Activated T-cell treated with anti-CD3 and anti-CD28 coated beads, Interleukin-2, amount 50 U/mL, for 1 hour (primary cell): Measurements from ENCODE around the gene CDX2.

Source experiments
- DNase-seq: peaks from one replicate; pipeline ENCODE4 v3.0.0-alpha.2; 2020

The CDX2 gene

DNA sequence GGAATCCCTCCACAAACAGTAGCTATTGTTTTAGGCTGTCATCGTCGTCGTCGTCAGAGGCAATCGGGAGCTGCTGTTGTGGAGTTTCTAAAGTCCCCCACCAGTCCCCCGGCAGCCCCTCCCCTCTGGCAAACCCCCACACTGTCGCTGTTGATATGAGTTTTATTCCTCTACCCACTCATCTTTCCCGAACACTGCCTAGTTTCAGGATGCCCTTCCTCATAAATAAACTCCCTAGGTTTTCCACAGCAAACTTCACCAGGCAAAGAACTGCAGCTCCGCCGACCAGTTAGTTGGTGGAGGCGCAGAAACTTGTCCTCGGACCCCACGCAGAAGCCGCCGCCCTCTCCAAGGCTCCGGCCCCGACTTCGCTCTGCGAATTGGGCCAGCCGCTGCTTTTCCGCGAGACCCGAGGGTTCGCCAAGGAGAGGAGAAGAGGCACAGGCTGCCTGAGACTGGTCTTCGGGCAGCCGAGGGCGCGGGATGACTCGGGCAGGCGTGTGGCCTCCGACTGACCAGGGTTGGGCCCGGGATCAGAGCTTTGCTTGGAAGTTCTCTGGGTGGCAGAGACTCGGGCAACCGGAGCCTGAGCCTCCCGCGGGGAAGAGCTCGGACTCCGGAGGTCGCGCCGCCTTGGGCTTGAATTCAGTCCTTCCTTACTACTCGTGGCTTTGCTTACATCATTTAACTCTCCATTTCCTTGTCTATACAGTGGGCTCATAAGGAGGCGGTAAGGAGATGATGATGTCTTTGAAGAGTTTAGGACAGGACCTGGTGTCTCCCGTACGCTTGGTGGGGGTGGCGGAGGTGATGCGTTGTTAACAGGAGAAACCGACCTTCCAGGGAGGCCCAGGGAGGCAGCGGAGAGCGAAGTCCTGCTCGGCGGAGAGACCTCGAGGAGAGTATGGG, 41.4 kb downstream of the CDX2 start:
- DNase-seq: no peak

DNA sequence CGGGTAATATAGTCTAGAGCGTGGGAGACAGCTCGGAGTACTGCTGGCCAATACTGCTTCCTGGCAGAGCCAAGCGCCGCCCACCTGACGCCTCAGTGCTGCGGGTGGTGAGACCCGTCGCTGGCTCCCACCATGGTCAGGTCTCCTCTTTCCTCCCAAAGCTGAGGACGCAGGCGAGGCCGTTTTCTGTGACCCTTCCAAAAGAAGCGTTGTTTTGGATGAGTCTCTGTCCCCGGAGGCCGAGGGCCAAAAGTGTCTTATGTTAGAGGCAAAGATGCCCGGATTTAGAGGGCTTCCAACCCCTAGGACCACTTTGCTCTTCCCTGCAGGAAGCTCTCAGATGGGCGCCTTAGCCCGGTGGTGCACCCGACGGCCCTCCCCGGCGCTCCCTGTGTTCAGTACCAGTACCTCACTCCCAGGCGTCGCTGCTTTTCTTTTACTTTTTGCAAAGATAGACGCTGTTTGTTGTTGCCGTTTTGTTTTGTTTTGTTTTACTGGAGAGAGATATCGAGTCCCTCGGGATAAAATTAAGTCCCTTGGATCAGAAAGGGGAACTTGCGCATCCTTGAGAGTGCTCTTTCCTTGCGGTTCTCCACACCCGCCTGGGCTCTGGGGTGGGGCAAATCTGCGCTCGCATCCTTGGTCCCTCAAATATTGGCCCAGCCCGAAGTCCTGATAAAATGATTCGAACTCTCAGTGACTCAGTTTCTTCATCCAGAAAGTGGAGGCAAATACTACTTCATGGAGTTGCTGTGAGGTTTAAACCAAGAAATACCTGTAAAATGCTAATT, 42.3 kb downstream of the CDX2 start:
- no peak for DNase-seq

DNA sequence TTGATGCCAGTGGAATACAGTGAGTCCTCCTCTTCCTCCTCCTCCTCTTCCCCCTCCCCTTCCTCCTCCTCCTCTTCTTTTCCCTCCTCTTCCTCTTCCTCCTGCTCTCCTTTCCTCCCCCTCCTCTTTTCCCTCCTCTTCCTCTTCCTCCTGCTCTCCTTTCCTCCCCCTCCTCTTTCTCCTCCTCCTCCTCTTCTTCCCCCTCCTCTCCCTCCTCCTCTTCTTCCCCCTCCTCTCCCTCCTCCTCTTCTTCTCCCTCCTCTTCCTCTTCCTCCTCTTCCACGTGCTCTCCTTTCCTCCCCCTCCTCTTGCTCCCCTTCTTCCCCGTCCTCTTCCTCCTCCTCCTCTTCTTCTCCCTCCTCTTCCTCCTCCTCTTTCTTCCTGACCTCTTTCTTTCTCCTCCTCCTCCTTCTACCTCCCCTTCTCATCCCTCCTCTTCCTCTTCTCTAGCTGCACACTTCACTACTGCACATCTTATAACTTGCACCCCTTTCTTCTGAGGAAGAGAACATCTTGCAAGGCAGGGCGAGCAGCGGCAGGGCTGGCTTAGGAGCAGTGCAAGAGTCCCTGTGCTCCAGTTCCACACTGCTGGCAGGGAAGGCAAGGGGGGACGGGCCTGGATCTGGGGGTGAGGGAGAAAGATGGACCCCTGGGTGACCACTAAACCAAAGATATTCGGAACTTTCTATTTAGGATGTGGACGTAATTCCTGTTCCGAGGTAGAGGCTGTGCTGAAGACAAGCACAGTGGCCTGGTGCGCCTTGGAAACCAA, 43.7 kb downstream of the CDX2 start:
- no peak for DNase-seq

DNA sequence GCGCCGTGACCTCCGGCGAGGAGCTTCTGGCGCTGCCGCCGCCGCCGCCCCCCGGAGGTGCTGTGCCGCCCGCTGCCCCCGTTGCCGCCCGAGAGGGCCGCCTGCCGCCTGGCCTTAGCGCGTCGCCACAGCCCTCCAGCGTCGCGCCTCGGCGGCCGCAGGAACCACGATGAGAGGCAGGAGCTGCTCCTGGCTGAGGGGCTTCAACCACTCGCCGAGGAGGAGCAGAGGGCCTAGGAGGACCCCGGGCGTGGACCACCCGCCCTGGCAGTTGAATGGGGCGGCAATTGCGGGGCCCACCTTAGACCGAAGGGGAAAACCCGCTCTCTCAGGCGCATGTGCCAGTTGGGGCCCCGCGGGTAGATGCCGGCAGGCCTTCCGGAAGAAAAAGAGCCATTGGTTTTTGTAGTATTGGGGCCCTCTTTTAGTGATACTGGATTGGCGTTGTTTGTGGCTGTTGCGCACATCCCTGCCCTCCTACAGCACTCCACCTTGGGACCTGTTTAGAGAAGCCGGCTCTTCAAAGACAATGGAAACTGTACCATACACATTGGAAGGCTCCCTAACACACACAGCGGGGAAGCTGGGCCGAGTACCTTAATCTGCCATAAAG, 44.5 kb downstream of the CDX2 start:
- DNase-seq: no peak

DNA sequence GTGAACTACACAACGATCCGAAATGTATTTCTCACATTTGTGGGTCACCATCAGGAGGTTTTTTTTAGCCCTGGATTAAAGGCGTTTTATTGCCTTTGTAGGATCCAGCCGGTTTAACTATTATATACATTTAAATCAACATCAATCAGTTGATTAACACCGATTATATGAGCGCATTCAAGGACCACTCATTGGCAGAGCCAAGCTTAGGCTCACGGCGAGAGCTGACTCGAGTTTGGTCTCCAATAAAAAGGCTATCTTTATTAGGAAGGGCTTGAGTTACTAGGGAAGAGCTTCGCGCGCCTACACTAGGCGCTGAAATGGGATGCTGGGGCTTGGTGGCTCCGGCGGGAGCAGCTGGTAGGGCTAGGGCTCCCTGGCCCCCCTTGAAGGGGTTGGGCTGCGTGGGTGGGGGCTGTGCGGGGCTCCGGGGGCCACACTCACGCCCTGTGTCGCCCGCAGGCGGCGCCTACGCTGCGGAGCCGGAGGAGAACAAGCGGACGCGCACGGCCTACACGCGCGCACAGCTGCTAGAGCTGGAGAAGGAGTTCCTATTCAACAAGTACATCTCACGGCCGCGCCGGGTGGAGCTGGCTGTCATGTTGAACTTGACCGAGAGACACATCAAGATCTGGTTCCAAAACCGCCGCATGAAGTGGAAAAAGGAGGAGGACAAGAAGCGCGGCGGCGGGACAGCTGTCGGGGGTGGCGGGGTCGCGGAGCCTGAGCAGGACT, 45.2 kb downstream of the CDX2 start:
- DNase-seq: no peak

DNA sequence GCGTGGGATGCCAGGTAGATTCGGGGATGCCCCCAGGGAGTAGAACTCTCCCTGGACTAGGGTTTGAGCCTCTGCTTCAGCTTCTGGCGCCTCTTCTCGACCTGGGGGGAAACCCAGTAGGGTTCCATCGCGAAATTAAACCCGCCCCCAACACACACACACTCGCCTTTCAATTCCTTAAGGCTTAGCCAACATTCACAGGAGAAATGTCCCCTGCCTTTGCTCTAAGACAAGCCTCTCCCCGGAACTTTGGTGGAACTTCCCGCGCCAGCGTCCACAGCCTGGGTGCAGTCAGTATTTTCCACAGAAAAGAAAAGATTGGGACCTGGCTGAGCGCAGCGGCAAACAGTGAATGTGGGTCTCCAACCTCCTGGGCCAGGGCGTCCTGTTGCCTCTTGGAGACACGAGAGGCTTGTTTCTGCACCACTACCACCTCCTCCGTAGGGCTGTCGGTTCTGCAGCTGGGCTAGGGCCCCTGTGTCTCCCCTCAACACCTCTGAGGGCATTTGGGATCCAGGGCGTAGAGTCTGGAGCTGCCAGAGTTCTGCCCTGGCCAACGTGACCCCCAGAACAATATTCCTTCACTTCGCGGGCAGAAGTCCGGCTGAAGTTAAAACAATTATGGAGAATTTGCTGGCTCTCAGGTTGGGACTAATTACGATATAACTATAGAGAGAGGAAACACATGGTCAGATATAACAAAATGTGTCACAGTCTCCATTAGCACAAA, 46.1 kb downstream of the CDX2 start:
- DNase-seq: no peak

DNA sequence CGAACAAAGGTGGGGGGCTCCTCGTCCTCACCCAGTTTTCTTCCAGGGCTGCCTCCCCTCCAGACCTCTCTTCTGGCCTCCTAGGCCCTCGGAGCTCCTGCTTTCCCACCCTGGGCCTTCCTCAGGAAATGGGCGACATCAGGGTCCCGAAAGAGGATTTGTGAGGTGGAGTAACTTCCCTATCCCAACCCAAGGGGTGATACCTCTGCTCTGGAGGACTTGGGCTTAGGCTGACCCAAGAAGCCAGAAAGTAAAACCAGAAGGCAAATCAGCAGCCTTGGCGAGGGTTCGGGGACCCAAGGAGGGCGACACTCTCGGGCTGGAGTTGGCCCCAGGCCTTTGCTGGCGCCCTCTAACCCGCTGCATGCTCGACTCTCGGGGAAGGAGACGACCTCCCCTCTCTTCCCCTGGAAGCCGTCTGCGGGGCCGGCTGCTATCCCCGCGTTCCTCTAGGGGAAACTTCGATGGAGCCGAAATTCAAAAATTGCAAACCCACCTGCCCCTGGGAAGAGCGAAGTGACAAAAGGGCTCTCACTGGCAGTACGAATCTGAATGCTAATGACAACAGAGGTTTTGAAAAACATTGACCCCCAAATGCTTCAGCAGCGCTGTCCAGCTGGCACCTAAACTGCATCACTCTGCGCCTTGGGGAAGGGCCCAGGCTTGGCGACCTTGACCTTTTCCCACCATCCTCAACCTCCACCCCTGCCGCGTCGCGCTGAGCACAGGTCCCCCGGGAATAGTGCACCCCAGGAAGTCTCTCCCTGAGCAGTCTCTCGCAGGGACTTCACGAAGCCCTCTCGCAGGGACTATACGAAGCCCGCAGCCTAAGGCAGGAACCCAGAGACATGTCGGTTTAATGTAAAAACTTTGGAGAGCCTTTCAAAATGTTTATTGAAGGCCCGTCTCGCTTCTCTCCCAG, 46.9 kb downstream of the CDX2 start:
- DNase-seq: no peak

DNA sequence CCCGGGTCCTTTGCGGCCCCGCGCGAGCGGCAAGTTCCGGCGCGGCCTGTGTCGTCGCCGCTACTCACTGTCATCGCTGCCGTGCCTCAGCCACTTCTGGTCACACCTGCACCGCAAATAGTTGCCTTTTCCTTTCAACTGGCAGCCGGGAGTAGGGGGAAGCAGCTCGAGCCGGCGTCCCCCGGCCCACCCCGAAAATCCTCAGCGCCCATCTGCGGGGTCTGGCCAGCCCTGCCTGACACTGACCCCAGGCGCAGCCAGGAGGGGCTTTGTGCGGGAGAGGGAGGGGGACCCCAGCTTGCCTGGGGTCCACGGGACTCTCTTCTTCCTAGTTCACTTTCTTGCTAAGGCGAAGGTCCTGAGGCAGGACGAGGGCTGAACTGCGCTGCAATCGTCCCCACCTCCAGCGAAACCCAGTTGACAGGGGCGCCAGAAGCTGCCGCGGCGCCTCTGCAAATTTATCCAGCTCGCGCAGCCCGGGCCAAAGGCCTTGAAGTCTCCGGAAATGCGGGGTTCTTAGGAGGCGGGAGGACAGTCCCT, 47.6 kb downstream of the CDX2 start:
- no peak for DNase-seq

DNA sequence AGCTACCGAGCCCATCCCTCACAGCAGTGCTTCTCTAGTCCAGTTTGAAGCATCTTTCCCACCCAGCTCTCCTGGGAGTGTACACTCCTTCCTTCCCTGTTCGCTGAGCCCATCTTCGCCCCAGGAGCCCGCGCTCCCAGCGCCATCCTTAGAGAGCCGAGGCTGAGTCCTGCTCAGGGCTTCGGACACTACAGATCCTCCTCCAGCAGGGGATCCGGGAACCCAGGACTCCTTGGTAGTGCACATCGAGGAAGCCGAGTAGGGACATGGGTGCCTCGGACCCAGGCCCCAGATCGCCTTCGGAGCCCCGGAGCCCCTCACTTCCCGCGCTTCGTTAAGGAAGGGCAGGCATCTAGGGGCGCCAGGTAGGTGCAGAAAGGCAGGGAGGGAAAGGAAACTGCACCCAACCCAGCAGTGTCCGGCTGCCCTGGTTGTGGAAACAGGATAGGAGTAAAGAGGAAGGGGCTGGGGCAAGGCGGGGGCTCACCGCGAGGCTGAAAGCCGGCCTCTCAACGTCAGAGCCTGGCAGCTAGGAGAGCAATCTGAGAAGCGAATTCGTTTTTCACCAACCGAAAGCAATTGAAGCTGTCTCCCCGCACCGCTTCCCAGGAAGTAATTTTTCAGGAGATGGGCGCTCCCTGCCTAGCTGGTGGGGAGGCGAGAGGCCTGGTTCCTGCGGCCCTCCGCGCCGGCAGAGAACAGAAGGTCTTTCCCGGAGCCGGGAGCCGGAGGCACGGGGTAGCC, 48.3 kb downstream of the CDX2 start:
- DNase-seq: no peak

DNA sequence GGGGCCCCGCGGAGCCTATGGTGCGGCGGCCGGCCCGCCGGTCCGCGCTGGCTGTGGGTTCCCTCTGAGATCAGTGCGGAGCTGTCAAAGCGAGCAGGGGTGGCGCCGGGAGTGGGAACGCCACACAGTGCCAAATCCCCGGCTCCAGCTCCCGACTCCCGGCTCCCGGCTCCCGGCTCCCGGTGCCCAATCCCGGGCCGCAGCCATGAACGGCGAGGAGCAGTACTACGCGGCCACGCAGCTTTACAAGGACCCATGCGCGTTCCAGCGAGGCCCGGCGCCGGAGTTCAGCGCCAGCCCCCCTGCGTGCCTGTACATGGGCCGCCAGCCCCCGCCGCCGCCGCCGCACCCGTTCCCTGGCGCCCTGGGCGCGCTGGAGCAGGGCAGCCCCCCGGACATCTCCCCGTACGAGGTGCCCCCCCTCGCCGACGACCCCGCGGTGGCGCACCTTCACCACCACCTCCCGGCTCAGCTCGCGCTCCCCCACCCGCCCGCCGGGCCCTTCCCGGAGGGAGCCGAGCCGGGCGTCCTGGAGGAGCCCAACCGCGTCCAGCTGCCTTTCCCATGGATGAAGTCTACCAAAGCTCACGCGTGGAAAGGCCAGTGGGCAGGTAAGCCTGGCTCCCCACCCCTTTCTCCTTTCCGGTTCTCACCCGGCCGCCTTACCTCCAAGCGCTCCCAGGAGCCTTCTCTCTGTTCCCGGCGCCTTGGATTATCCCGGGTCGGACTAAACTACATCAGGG, 49.0 kb downstream of the CDX2 start, which contains the start of gene PDX1:
Gene PDX1 (plus strand): TSS at position 67 of the 743 bp plus-strand sequence. CDS start 139 bp downstream, at position 206.
- no peak for DNase-seq

DNA sequence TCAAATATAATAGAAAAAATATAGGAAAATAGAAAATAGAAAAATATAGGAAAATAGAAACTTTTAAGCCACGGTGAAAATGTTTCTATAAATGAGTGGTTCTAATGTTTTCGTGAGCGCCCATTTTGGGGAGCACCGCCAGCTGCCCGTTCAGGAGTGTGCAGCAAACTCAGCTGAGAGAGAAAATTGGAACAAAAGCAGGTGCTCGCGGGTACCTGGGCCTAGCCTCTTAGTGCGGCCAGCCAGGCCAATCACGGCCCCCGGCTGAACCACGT, 49.5 kb downstream of the CDX2 start:
- no peak for DNase-seq

DNA sequence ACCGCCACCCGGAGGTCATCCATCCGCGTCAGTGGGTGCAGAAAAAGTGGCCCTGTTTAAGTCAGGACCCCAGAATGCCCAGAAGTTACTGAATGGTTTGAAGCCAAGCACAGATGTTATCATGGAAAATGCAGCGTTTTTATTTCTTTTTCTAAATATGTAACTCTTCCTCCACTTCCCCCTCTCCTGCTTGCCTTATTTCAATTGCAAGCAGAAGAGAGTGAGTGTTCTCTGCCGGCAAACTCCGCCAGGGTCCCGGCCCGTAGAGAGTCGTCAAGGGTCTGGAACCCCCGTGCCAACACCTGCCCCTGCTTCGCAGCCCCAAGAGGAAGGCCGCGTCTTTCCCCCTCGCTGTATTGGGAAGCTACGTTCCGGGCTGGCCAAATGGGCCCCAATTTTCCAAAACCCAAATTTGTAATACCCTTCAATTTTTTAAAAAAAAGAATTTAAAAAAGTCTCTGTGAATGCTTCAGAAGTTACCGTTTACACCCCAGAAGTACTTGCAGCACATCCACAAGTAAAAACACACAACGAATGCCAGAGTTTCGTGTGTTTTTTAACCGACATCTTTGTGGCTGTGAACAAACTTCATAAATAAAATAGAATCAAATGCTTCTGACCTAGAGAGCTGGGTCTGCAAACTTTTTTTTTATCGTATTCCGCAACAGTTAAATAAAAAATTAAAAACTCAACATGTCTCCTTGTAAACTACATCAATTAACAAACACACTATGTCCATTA, 50.0 kb downstream of the CDX2 start:
- DNase-seq: no peak

DNA sequence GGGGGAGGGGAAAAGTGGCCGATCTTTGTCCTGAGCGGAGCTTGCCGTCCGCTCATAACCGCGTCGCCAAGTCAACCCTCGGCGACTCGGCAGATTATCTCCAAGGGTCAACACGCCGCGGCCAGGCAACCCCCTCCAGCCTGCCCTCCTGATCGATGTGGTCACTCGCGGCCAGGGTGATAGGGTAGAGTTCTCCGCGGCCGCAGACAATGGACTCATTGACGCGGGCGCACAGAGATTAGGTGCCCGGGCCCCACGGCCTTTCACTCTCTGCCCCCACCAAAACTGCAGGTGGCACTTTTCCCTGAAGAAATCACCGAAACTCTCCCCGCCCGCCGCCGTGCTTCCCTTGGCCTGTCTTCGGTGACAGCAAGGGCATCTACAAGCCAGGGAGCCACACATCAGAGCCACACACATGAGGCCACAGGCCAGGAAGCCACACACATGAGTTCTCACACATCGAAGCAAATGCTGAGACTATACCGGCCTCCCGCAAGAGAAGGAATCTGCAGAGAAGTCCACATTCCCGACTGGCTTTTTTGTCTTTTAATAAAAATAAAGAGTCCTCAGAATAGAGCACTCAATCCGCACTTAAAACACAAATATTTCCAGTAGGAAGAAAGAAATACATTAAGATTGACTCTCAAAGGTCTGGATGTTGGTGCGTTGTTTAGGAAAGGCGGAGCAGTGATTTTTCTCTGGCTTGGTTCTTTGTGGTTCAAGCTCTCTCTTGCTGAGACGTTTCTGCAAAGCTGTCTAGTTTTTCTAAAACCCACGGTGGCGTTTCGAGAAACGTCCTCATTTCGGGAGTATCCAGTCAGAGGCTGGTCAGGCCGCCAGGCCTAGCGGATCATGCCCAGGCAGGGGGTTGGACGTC, 50.8 kb downstream of the CDX2 start:
- DNase-seq: no peak

DNA sequence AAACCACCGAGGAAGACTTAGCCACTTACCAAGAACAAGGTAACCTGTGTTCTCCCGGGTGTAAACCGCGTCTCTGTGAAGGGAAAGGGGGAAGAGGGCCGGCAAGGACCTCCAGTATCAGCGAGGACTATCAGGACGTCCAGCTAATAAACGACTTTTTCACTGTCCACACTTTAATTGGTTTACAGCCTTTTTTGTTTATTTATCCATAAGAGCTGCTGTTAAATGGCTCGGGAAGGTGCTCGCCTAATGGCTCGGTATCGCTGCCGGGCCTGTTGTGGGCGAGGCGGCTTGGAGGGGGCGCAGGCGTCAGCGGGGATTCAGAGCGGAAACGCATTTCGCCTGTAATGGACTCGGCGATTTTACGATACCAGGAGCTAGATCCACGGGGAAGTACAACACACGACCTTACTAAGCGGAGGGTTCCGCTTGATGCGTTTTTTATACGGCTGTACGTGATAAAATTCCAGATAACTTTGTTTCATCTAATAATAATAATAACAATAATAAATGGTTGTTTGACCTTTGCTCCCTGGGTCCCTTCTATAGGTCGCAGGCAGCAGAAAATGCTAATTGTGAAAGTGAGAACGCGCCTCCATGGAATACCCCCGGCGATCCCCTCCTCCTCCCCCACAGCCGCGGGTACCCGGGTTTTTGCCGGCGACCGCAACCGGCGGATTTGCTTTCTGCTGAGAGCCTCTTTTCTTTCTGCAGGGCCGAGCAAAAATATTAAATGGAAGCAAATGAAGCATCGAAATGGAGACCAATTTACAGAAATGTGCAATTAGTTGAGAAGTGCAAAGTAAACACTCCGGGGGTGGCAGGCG, 51.8 kb downstream of the CDX2 start:
- DNase-seq: no peak

DNA sequence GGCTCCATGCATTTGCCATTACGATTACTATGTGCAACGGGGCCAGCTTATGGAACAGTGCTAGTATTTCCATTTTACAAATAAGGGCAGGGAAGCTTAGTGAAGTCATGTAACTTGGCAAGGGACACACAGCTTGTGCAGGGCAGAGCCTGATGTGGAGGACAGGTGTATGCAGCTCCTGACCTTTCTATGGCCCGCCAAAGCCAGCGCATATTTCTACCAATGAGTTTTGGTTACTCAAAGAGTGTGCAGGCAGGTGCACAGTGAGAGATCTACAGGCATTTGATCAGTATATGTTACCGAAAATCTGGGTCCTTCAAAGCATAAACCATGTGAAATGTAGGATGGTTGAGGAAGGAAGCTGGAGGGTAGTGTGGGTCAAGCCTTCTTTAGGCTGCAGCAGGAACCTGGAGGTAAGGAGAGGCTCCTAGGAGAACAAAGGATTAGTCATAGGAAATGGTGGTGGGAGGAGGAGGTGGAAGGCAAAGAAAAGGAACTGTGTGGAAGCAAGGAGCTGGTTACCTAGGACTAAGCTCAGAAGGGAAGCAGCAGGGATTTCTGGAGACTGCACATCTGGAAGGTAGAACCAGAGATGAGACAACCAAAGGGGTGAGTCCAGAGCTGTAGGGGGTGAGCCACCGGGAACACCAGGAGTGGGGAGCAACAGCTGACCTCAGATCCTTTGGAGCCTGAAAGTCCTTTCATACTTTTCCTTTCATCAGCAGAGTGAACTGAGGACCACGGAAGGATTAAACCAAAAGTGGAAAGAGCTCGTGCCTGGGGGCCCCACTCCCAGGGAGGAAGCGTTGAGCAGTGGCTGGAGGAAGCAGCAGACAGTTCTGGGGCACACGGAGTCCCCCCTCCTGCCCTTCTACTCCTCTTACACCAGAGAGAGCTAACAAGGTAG, 53.6 kb downstream of the CDX2 start:
- DNase-seq: no peak
